SU-DHL-6 (cell line): ENCODE results near the gene LRRC10B.

ENCODE experiments used
- EZH2phosphoT487 ChIP-seq: fragments of 200-600 bp; sonication (generic), shearing (Covaris generic); conservative IDR thresholded peaks from 2 replicates; pipeline ENCODE4 v1.6.1; 2018; ENCODE audit warnings: mild to moderate bottlenecking, antibody characterized with exemption, low read length, moderate library complexity, mixed read lengths
- TF ChIP-seq, protein P1 (sequence below): fragments of 200-600 bp; sonication (generic); IDR thresholded peaks from one replicate; pipeline ENCODE4 v1.5.1; 2017; ENCODE audit warnings: antibody characterized with exemption, mild to moderate bottlenecking, low read length, moderate library complexity; ENCODE audit not compliant: insufficient read depth, poor library complexity, severe bottlenecking

DNA sequence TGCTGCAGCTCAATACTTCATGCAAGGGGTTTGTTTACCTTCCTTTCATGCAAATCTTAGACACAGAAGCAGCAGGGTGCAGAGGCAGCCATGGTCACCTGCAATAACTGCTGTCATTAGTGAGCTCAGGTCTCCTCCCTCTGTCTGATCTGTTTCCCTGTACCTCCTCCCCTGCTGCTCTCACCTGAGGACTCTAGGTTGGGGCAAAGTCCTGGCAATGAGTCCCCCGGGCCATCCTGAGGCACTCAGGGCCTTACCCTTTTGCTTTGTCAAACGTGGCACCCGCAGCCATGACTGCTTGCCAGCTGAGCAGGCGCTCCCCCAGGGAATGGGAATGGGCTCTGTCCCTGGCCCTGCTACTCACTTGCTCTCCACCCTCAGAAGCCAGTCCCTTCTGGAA is 3.9 kb downstream of the LRRC10B start:
- TF ChIP-seq, protein P1, sequence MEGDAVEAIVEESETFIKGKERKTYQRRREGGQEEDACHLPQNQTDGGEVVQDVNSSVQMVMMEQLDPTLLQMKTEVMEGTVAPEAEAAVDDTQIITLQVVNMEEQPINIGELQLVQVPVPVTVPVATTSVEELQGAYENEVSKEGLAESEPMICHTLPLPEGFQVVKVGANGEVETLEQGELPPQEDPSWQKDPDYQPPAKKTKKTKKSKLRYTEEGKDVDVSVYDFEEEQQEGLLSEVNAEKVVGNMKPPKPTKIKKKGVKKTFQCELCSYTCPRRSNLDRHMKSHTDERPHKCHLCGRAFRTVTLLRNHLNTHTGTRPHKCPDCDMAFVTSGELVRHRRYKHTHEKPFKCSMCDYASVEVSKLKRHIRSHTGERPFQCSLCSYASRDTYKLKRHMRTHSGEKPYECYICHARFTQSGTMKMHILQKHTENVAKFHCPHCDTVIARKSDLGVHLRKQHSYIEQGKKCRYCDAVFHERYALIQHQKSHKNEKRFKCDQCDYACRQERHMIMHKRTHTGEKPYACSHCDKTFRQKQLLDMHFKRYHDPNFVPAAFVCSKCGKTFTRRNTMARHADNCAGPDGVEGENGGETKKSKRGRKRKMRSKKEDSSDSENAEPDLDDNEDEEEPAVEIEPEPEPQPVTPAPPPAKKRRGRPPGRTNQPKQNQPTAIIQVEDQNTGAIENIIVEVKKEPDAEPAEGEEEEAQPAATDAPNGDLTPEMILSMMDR: no peak
- no peak for TF ChIP-seq EZH2phosphoT487
